RCC 7860 (cell line): Measurements from ENCODE around the gene CALY.
A peak's percentile ranks its signal among the peaks of the same experiment; 100 is the strongest.
"Not testable (repeated sequence)": the region's sequence is repeated elsewhere in the genome, so short reads cannot be mapped to it uniquely, and the experiment has no call there.

Experiments used
- DNase-seq: peaks from one replicate; pipeline ENCODE4 v3.0.0-alpha.2; 2015; ENCODE audit warnings: low spot score
- FAIRE-seq: peaks from 2 replicates; lab custom pipeline; 2012; peaks lifted over from hg19 to GRCh38; lab: Jason Lieb, UNC

CALY gene

DNA sequence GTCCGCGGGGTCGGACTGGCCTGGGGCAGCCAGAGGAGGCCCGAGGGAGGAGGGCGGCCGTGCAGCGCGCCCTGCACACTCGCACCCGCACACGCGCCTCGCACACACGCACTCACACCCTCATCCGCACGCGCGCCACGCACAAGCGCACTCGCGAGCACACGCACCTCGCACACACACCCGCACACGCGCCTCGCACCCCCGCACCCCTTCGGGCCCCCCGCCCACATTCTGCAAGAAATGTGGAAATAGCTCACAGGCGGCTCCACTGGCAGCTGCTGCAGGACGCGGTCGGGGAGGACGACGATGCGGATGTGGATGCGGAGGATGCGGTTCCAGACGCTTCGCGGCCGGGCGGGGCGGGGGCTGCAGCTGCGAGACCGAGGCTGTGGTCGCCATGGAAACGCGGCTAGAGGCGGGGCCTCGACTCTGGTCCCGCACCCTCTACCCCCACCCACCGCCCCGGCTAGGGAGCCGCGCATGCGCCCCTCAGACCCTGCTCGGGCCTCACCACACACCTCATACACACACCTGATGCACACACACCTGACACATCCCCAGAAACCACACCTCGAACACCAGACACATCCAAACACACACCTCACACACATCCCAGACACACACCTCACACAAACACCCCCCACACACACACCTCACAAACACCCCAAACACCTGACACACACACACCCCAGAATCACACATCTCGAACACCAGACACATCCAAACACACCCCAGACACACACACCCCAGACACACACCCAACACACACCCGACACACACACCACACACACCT lies at the start of gene CALY:
TSS of gene CALY (minus strand) at position 320 of the 793 bp plus-strand sequence. CDS start 7,907 bp downstream, outside the sequence.
- no peak for FAIRE-seq
- DNase-seq, result no peak

GRCh38 chr10:133385214-133385613 lies 48.5 kb upstream of the CALY start:
- no peak for DNase-seq
- no peak for FAIRE-seq

DNA sequence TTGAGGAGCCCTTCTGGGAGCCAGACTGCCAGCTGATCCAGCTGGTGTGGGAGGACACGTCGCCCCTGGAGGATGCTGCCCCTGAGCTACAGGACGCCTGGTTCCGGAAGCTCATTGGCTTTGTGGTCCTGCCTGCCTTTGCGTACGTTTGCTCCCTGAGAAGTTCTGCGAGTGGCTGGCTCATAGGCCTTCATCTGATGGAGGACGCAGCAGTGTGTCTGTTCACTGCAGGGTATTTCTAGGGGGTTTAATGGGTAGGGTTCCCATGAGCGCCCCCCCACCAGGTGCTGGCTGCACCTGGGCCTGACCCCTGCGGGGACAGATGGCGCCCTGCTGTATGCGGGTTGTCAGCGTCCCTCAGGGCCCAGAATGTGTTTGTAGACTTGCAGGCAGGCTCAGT lies 47.4 kb upstream of the CALY start:
- FAIRE-seq (no peak), DNase-seq (no peak)

DNA sequence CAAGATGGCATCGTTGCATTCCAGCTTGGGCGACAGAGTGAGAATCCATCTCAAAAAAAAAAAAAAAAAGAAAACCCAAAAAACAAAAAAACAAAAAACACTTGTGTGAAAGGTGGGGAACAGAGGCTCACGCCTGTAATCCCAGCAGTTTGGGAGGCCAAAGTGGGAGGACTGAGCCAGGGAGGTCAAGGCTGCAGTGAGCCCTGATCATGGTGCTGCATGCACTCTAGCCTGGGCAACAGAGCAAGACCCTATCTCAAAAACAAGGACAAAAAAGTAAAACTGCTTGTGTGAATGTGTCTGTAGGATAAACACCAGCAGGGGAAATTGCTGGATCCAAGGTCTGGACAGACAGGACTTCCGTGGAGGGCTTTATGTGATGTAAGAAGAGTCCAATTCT lies 46.9 kb upstream of the CALY start:
- DNase-seq (no peak), FAIRE-seq (no peak)

DNA sequence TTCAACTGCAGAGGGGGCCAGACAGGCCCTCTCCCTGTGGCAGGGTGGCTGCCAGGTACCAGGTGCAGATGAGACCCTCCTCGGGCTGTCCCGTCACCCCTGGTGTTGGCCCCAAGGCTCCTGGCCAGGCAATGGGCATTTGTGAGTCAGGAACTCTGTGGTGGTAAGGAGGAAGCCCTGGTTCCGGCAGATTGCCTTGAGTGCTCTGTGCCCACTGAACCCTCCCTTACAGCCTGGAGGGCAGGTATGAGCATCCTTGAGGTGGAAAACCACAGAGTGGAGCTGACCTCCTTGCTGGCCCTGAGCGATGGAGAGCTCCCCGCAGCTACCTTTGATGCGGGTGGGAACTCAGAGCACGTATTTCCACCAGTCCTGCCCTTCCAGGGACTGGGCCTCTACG lies 44.3 kb upstream of the CALY start:
- FAIRE-seq (no peak), DNase-seq (no peak)

GRCh38 chr10:133379801-133380666 lies 43.3 kb upstream of the CALY start:
- no peak for FAIRE-seq
- DNase-seq, result no peak

- DNase-seq (peak; percentile 42), FAIRE-seq (no peak)
Observed at GRCh38 chr10:133379152-133379800, 42.6 kb upstream of the CALY start, which contains the start of gene PAOX. PAOX (plus strand) TSS chr10:133379262; CDS start chr10:133379317, 55 bp downstream.

GRCh38 chr10:133378251-133379096 lies 41.8 kb upstream of the CALY start:
- no peak for FAIRE-seq
- no peak for DNase-seq

DNA sequence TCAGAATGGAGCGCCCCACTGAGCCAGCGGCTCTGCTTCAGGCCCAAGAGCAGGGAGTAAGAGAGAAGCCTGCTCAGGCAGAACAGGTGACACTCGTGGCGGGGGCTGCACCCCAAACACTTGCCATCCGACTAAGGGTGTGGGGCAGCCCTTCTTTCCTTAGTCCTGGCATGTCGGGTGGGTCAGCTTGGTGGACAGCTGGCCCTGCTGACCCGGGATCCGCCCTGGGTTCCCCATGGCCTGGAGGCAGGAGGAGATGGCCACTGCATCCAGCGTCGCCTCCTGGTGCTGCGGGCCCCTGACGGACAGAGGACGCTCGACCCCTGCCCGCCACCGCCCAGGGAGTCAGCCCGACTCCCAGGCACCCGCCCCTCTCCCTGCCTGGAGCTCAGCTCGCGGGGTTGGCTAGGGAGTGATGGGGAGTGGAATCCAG lies 41.1 kb upstream of the CALY start:
- FAIRE-seq, result no peak
- DNase-seq, result no peak

- DNase-seq (no peak), FAIRE-seq (no peak)
Observed at GRCh38 chr10:133377025-133377817, 40.5 kb upstream of the CALY start.

DNA sequence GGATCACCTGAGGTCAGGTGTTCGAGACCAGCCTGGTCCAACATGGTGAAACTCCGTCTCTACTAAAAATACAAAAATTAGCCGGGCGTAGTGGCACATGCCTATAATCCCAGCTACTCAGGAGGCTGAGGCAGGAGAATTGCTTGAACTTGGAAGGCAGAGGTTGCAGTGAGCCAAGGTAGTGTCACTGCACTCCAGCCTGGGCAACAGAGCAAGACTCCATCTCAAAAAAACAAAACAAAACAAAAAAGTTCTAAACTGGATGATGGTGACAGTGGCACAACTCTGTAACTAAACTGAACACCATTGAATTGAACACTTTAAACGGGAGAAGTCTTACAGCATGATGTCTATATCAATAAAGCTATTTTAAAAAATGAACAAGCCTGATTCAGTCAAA lies 39.5 kb upstream of the CALY start:
- DNase-seq, FAIRE-seq: not testable (repeated sequence)

- FAIRE-seq (no peak), DNase-seq (no peak)
Observed at GRCh38 chr10:133375357-133376115, 38.8 kb upstream of the CALY start.

GRCh38 chr10:133373174-133374090 lies 36.7 kb upstream of the CALY start, which contains the start of gene ECHS1:
ECHS1 (minus strand) TSS chr10:133373354; CDS start chr10:133373333, 21 bp downstream.
- FAIRE-seq (no peak), DNase-seq (peak; percentile 82)

GRCh38 chr10:133372507-133372906 lies 35.8 kb upstream of the CALY start:
- FAIRE-seq, result no peak
- no peak for DNase-seq

DNA sequence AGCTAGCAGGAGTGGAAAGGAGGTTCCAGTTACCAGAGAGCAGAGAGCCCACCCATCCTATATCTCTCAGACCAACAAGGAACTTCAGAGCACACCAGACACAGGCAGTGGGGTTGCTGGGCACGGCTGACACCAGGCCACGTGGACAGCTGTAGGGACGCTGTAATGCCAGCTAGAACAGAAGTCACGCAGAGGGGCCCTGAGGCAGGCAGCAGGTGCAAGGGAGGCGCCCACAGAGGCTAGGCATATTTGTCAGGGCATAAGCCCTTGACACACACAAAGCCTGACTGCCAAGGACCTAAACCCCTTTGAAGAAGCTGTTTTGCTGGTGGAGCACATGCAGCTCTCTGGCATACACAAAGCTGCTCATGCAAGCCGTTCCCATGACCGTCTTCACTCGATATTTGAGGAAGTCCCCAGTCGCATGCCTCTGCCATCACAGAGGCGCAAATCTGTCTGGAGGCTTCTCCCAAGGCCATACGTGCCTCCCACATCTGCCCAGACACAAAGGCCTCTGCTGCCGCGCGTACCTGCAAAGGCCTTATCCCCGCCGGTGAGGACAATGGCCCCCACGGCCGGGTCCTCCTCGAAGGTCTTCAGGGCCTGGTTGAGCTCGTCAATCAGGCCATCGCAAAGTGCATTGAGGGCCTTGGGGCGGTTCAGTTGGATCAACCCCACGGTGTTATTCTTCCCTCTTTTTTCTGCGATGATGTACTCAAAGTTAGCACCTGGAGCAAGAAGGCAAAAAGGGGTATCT lies 33.5 kb upstream of the CALY start:
- DNase-seq (no peak), FAIRE-seq (no peak)

DNA sequence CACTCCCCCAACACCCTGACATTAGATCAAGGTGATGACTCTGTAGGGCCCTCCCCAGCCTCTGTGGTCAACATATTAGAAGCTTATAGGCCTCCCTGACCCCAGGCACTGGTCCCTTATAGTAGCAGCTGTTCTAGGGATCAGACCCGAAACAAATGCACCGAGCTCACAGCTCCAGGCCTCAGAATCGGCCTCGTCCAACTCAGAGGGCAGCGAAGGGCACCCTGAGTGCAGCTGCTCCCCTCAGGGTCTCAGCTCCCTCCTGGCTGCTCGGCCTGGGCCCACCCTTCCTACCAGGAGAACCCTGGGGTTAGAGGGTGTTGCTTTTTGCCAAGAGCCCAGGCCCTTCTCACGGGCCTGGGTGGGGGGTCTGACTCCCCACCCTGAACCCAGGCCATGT lies 31.5 kb upstream of the CALY start:
- no peak for FAIRE-seq
- no peak for DNase-seq

DNA sequence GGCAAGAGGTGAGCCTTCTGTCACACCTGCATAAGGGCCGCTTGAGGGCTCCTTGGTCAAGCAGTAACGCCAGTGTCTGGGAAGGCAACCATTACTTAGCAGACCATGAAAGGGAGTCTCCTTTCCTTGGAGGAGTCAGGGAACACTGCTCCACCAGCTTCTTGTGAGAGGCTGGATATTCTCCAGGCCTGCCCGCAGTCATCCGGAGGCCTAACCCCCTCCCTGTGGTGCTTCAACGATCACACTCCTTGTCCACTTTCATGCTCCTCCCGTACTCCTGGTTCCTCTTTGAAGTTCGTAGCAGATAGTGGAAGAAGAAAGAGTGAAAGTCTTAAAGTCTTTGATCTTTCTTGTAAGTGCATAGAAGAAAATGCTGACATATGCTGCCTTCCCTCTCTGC lies 30.8 kb upstream of the CALY start:
- not testable (repeated sequence) for FAIRE-seq, DNase-seq
